Measurements from ENCODE around the gene MEG3. TPM values are rescaled to one million over a fixed set of nuclear protein-coding genes. Genes with fewer than 3 reads are reported as not detected.

MEG3 gene
- total and polyA plus RNA-seq, 2 donors (not counting 3 experiments of a cell fraction or from before 2014, with no cell fraction given), result 378 to 508 TPM

- dilution Hi-C loops (cut with MboI; ENCODE audit: extremely low pct_ligation_motif_present, low sequenced_read_pairs) (no loop called here), intact Hi-C loops (cut with micrococcal nuclease) (no loop called here)
- Histone ChIP-seq H3K27ac (ENCODE audit: insufficient read depth, low read depth, low read length) (no peak overlapping the region), H3K9me1 (replicated peaks; ENCODE audit: control insufficient read depth, extremely low read depth, insufficient read depth, low read length) (no peaks in the 10 kb centered on the region), H3K4me3 (replicated peaks in 1 of 3; ENCODE audit: insufficient read depth in 1 of 3, low read depth in 1 of 3, low read length in 3 of 3) (no peak overlapping the region), H3K36me3 (ENCODE audit: control insufficient read depth in 2 of 2, extremely low read depth in 1 of 2, insufficient read depth in 2 of 2, low read length in 2 of 2) (peaks cover 7 to 26% of the 10 kb centered on the region in 2 experiments), H3K9me3 (replicated peaks; ENCODE audit: control insufficient read depth, insufficient read depth, low read length) (no peaks in the 10 kb centered on the region), H3K4me2 (ENCODE audit: insufficient read depth, low read length) (no peak overlapping the region), H3K79me2 (ENCODE audit: control insufficient read depth, insufficient read depth, low read length) (no peaks in the 10 kb centered on the region), H3K27me3 (ENCODE audit: control insufficient read depth in 2 of 2, insufficient read depth in 2 of 2, low read length in 2 of 2) (no peaks in the 10 kb centered on the region), H3K4me1 (ENCODE audit: control insufficient read depth, extremely low read depth, insufficient read depth, low read length) (no peaks in the 10 kb centered on the region), H3K9ac (replicated peaks; ENCODE audit: extremely low read depth, insufficient read depth, low read length) (no peak overlapping the region), H4K20me1 (replicated peaks; ENCODE audit: control insufficient read depth, extremely low read depth, insufficient read depth, low read length) (no peaks in the 10 kb centered on the region), H2AFZ (ENCODE audit: low read depth, low read length) (no peak overlapping the region)
- DNase-seq (ENCODE audit: low read depth, low spot score) (no peak), FAIRE-seq (no peak)
- no TSS peak for BruUV-seq (replicated peaks)
- CTCF ChIA-PET, result interaction anchor here (1.6 kb wide), 1 partner anchor 12 kb away, joined by 4 read pairs; no protein-coding TSS in a partner anchor
- no peak for TF ChIP-seq POLR2A (IDR thresholded peaks at IDR 0.05; ENCODE audit: low read depth, low read length)
- no peak for TF ChIP-seq MYC (IDR thresholded peaks at IDR 0.05; ENCODE audit: low read depth, low read length)
- TF ChIP-seq EZH2 (IDR thresholded peaks at IDR 0.05; ENCODE audit: borderline replicate concordance, low read depth, low read length, severe bottlenecking), result no peak
- no peak for TF ChIP-seq CTCF (IDR thresholded peaks at IDR 0.05; ENCODE audit: extremely low read depth in 1 of 2, insufficient read depth in 1 of 2, low read depth in 1 of 2, low read length in 2 of 2)
- TF ChIP-seq JUN (IDR thresholded peaks at IDR 0.05; ENCODE audit: borderline replicate concordance, insufficient read depth, insufficient read length, low read depth), result no peak
- TF ChIP-seq POLR2AphosphoS5 (IDR thresholded peaks at IDR 0.05; ENCODE audit: insufficient read depth, low read depth, low read length), result no peak
- no peak for TF ChIP-seq MAX (IDR thresholded peaks at IDR 0.05; ENCODE audit: insufficient read depth, insufficient read length)
- no peak for TF ChIP-seq GATA2 (IDR thresholded peaks at IDR 0.05; ENCODE audit: insufficient read depth, insufficient read length, low read depth, low read length)
- no peak for TF ChIP-seq FOS (IDR thresholded peaks at IDR 0.05; ENCODE audit: borderline replicate concordance, insufficient read depth, low read length)
- POLR2A ChIA-PET, result no interaction called here
Observed at GRCh38 chr14:100838493-100839314, 12.8 kb downstream of the MEG3 start.
